Glomerular visceral epithelial cell (primary cell): ENCODE measurements around the gene ATRNL1.

Source experiments
- DNase-seq: peaks from one replicate; pipeline ENCODE4 v3.0.0-alpha.2; 2016; ENCODE audit errors: extremely low spot score

The ATRNL1 gene

GRCh38 chr10:115604627-115605026, 511.5 kb downstream of the ATRNL1 start:
- no peak for DNase-seq

DNA sequence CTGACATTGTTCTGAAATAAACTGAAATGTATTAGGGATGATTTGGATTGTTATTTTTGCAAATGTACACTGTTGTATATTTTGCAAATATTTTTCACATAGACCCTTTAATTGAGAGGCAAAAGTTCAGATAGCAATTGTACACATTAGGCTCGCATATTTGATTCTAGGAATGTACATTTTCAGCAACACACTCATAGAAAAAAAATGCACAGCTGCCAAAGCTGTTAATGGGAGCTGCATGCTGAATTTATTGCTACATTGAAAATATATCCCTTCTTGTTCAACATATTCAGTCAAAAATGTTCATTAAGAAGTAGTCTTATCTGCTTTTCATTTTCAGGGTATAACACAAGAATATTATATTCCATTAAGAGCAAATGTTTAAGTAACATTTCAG, 512.9 kb downstream of the ATRNL1 start:
- peak; percentile 1 for DNase-seq

DNA sequence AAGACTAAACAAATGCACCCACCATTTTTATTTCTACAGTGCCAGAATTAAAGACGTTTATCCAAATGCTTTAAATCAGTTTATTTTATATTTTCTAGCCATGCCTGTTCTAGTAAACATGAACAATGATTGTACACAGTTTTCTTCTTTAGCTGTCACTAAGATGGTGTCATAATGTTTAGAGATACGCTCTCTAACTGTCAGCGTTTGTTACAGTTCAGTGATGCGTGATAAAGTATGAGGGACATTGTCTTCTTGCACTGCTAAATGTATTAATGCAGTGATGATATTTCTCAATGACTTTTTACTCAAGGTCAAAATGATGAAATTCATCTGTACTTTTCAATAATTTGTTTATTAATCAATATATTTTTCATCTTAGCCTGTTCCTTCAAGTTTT, 513.6 kb downstream of the ATRNL1 start:
- peak; percentile 7 for DNase-seq

- DNase-seq, result peak; percentile 26
Measured at GRCh38 chr10:115624448-115624847, 531.3 kb downstream of the ATRNL1 start.

DNA sequence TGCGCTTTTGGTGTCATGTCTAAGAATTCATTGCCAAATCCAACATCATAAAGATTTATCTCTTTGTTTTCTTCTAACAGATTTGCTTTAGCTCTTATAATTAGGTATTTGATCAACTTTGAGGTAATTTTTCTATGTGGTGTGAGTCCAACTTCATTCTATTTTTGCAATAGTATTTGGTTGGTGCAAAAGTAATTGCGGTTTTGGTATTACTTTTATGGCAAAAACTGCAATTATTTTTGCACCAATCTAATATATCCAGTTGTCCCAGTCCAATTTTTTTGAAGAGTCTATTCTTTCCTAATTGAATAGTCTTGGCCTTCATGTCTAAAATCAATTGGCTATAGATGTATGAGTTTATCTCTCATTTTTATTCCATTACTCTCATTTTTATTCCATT, 535.5 kb downstream of the ATRNL1 start:
- DNase-seq, result no peak

DNA sequence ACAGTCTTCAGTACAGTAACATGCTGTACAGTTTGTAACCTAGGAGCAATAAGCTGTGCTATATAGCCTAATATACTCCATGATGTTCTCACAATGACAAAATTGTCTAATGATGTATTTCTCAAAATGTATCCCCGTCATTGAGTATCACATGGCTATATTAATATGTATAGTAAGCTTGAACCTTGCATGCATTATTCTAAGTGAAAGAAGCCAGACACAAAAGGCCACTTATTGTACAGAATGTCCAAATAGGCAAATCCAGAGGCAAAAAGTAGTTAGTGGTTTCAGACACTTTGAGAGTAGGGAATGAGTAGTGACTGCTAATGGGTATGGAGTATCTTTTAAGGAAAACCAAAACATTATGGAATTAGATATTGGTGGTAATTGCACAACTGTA, 545.1 kb downstream of the ATRNL1 start:
- no peak for DNase-seq

DNA sequence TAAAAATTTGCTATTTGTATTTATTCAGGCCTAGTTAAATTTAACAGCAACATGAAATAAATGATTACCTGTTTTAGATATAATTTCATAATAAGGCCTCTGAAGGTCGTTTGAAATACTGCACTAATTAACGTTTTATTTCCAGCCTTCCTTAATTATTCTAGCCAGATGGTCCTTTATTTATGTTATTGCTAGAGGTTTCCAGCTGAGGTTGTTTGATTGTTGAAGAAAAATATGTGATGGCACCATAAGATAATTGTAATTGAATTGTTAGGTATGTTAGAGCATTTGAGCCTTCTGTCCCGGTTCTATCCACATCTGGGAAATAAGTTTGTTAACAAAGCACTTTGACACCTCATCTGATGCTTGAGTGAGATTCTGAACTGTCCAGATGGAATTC, 556.1 kb downstream of the ATRNL1 start:
- DNase-seq, result no peak

DNA sequence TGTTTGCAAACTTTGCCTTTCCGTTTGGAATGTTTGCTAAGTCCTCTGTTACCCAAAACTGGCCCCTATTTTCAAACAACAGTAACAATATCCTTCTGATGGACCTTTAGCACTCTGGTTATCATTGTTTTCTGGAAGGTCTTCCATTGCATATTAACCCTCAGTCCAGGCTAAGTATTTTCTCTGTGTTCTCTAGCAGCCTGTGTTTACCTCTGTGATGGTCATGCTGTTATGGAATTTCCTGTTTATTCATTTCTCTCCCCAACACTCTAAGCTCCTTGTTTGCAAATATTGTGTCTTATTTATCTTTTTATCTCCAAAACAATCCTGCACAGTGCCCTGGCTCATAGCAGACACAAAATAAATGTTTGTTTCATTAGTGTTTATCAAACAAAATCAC, 560.3 kb downstream of the ATRNL1 start:
- no peak for DNase-seq

GRCh38 chr10:115654961-115655360, 561.8 kb downstream of the ATRNL1 start:
- peak; percentile 4 for DNase-seq

DNA sequence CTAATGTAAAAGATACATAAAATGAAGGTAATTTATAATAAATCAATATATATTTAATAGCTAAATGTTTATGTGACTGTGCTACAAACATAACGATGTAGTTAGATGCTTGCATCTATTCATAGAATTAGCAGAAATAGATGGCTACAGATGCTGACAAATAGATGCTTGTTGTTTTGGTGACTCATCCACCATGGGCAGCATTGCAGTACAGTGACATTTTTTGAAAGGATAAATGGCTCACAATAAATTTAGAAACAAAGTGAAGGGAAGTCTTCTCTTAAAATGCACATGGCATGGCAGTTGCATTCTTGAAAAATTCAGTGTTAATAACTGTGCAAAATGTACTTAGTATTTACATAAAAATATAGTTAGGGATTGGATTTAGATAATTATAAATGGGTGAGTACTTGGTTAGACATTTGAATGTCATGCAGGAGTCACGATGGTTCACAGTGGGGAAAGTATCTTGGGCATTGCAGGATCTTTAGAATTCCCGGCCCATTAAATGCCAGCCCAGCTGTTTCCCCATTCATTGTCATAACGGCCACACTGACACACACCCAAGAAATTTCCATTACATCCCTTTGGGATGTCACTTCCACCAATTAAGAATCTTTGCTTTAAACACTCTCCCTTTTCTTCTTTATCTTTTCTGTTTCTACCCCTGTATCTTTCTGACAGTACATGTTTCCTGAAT, 564.1 kb downstream of the ATRNL1 start:
- DNase-seq, result no peak

- no peak for DNase-seq
Measured at GRCh38 chr10:115659616-115660015, 566.5 kb downstream of the ATRNL1 start.

DNA sequence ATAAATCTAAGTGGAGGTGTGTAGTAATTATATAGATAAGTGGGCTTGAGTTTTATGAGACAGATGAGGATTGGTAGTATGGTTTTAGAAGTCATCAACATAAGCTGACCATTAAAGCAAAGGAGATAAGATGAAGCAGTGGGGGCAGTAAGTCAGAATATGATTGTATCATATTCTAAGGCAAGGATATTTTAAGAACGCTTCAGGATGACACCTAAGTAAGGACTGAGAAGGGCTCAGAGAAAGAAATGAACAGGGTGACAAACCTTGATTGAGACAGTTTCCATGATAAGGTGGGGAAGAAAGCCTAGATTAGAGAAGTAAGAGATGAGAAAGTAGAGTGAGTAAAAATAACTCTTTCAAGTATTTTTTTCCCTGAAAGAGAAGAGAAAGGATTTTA, 567.2 kb downstream of the ATRNL1 start:
- DNase-seq, result no peak

GRCh38 chr10:115662422-115662821, 569.3 kb downstream of the ATRNL1 start:
- no peak for DNase-seq

- no peak for DNase-seq
Measured at GRCh38 chr10:115665549-115665948, 572.4 kb downstream of the ATRNL1 start.

DNA sequence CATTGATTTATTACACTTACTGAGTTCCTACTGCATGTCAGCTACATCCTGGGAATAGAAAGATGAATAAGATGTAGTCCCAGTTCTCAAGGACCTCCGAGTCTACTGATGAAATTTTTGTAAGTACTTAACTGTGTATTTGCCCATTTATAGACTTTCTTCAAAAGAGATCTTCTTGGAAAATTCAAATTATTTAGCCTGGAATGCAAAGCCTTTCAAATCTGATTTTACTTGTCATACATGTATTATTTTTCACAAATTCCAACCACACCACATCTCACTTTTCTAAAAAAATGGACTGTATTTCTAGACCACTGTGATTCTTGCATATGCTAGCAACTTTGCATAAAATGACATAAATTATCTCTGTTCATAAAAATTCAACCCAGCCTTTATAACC, 581.3 kb downstream of the ATRNL1 start:
- no peak for DNase-seq

DNA sequence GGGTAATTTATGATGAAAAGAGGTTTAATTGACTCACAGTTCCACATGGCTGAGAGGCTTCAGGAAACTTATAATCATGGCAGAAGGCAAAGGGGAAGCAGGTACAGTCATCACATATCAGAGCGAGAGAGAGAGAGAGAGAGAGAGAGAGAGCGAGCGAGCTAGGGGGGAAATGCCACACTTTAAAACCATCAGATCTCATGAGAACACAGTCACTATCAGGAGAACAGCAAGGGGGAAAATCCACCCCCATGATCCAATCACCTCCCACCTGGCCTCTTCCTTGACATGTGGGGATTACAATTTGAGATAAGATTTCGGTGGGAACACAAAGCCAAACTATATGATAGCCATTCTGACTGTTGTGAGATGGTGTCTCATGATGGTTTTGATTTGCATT, 603.6 kb downstream of the ATRNL1 start:
- no peak for DNase-seq

DNA sequence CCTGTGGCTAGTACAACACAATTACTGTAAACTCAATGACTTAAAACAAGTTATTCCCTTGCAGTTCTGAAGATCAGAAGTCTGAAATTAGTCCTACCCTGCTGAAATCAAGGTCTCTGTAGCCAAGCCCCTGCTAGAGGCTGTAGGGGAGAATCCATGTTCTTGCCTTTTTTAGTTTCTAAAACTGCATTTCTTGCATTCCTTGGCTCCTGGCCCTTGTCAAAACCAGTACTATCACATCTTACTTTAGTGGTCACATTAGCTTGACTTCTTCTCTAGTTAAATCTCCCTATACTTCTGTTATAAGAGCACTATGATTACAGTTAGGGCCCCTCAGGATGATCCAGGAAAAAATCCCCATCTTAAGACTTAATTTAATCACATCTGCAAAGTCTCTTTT, 612.9 kb downstream of the ATRNL1 start:
- no peak for DNase-seq

DNA sequence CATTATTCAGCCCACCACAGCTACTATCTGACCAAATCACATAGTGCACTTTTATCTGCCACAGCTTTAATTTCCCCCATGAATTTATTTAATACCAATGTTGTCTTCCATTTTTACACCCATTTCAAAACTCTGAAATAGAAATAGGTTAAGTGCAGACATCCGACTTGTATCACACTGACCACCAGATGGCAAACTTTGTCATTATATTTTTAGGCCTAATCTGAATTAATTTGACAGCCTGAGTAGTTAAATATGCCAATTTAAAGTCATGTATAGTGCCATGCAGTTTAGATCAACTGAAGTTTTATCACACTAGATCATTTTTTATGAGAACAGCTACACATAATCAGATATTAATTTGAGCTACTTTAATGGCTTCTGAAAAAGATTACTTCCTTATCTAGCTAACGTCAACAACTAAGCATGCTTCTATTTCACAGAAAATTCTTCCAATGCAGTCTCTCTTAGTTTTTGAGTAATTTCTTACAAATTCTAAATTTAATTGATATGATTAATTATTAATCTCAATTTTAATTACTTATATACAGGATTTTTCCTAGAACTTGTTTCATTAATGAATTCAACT, 613.4 kb downstream of the ATRNL1 start:
- peak; percentile 44 for DNase-seq

DNA sequence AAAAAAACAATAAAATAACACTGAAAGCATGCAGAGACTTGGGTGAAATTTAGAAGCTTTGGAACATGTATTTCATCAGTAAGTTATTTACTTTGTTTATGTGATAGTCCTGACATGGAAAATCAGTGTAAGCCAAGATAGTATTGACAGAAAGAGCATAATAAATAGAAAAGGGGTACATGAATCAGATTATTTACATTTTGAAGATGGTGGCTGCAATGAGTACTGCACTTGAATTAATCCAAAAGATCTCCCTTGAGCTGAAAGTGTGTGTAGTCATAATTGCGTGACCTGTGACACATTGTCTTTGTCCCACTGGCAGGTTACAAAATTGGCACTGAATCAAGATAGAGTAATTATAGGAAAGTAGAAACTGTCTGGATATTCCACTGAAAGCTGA, 617.0 kb downstream of the ATRNL1 start:
- DNase-seq, result no peak

DNA sequence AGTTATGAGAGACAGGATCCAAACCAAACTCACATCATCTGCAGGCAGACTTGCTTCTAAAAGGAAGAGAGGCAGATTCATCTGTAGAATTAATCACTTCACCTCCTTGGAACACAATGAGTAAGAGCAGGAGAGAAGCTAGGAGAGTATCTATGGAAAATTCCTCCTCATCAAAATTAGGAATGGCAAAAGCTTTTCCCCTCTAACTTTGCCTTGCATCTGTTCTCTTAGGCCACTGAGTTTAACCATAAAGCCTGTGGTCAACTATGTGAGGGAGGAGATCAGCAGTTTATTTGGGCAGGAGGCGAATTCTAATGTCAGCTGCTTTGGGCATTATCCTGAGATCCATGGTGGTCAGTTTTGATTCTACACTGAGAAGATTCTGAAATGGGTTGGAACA, 618.1 kb downstream of the ATRNL1 start:
- DNase-seq, result no peak

DNA sequence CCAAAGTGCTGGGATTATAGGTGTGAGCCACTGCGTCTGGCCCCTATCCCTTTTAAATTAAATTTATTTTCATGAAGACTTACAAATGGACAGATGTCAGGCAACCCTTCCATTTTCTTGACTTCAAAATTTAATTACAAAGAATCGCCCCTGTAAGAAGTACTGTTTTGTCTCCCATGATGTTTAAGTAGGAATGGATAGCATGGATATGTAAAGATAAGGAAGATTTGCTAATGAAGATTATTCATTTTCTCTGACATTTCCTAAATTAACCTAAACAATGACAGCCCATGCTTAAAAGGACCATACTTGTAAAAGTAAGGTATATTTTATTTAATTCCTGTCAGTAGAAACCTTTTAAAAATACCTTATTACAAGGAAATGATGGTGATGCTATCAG, 627.0 kb downstream of the ATRNL1 start:
- DNase-seq, result no peak

- no peak for DNase-seq
Measured at GRCh38 chr10:115727129-115727528, 634.0 kb downstream of the ATRNL1 start.

DNA sequence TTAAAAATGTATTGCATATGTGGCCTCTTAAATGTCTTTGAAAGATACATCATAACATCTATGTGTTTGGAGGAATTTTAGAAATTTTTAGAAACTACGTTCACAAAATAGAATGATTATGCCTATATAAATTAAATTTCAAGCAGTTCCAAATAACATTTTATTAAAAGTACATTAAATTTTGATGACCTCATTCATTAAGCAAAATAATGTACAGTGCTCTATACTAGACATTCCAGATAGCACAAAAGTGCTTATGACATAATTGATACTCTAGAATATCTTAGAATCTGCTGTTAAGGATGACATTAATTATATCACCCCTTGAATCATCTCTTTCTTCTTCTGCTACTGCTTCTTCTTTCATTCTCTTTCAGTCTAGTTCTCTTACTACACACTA, 650.9 kb downstream of the ATRNL1 start:
- DNase-seq, result no peak

DNA sequence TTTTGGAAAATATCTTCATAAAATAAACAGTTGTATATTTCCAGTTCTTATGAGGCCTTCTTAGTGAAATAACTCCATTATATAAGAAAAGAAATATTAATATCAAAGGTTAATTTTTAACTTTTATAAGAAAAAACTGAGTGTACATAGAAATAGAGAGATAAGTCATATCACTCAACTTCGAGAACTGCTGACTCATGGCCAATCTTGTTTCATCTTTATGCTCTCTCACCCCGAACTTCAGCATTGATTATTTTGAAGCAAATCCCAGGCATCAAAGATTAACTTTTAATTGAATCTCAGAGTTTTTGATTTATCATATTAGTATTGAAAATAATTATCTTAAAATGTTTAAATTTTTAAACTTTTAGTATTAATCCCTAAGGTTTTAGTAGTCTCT, 652.8 kb downstream of the ATRNL1 start:
- no peak for DNase-seq
